T-helper 1 cell treated with Interleukin-12 subunit alpha and Interleukin-12 subunit beta and Interleukin-4 antibody, amounts not matched to agents 30 μg/mL and 1 μg/mL, for 36 hours (primary cell): ENCODE data around the gene PLCH2.

Experiments used
- H3K27ac Mint-ChIP-seq: one replicate; pipeline ENCODE4 v1.8.0; 2021; ENCODE audit warnings: mild to moderate bottlenecking, mixed read lengths
- H3K27me3 Mint-ChIP-seq: one replicate; pipeline ENCODE4 v1.8.0; 2021; ENCODE audit warnings: low read depth, mixed read lengths
- H3K36me3 Mint-ChIP-seq: one replicate; pipeline ENCODE4 v1.8.0; 2021; ENCODE audit warnings: low read depth, mixed read lengths
- H3K4me1 Mint-ChIP-seq: one replicate; pipeline ENCODE4 v1.8.0; 2021; ENCODE audit warnings: low read depth, mixed read lengths
- H3K4me3 Mint-ChIP-seq: one replicate; pipeline ENCODE4 v1.8.0; 2021; ENCODE audit warnings: mild to moderate bottlenecking, moderate library complexity, mixed read lengths
- H3K9me3 Mint-ChIP-seq: one replicate; pipeline ENCODE4 v1.8.0; 2021; ENCODE audit warnings: mixed read lengths

Gene PLCH2

DNA sequence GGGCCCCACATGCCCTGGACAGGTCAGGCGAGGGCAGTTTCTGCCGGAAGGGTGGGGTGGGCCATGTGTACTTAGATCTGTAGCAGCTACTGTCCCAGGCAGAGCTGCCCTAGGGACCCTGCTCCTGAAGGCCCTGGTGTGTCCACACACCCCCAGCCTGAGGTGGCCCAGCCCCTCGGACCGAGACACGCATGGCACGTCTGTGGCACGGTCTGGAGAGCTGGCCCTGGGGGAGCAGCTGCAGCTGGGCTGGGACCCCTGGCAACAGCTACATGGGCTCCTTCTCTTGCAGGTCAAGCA is 25.7 kb downstream of the PLCH2 start:
- H3K36me3 Mint-ChIP-seq: no peaks in the 10 kb centered on the region
- no peaks in the 10 kb centered on the region for H3K9me3 Mint-ChIP-seq
- H3K4me3 Mint-ChIP-seq: no peak overlapping the region
- no peaks in the 10 kb centered on the region for H3K27me3 Mint-ChIP-seq
- H3K27ac Mint-ChIP-seq: no peak overlapping the region
- H3K4me1 Mint-ChIP-seq: peaks cover 3% of the 10 kb centered on the region

DNA sequence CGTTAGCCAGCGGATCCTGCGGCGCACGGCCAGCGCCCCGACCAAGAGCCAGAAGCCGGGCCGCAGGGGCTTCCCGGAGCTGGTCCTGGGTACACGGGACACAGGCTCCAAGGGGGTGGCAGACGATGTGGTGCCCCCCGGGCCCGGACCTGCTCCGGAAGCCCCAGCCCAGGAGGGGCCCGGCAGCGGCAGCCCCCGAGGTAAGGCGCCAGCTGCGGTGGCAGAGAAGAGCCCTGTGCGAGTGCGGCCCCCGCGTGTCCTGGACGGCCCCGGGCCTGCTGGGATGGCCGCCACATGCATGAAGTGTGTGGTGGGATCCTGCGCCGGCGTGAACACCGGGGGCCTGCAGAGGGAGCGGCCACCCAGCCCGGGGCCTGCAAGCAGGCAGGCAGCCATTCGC is 26.1 kb downstream of the PLCH2 start:
- Mint-ChIP-seq H3K4me1 (peaks cover 3% of the 10 kb centered on the region), H3K9me3 (no peaks in the 10 kb centered on the region), H3K36me3 (no peaks in the 10 kb centered on the region), H3K4me3 (no peak overlapping the region), H3K27me3 (no peaks in the 10 kb centered on the region), H3K27ac (no peak overlapping the region)

DNA sequence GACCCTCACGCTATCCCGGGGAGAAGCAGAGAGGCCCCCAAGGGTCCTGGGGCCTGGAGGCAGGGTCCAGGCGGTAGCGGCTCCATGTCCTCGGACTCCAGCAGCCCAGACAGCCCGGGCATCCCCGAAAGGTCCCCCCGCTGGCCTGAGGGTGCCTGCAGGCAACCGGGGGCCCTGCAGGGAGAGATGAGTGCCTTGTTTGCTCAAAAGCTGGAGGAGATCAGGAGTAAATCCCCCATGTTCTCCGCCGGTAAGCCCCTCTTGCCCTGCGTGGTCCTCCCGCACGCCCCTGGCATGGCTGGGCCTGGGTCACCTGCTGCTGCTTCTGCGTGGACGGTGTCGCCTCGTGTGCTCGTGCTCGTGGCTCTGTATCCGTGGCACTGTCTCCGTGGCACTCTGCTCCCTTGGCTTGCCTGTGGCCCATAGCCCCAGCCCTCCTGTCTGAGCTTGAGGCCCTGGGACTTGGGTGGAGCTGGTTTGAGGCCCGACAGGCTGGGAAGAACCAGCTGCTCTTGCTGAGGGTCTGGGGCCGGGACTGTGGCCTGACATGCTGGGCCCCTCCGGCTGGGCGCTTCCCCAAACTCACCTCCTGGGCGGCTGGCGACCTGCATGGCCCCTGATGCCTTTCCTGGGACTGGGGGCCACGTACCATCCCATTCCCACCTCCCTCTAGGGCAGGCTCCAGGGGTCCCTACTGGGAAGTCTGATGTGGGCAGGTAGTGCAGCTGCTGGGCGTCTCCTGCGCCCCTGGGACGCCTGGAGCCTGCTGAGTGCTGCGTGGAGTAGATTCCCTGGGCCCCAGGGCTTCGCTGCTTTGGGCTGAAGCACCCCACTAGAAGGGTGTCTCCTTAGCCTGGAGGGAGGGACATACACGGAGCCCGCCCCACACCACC is 26.8 kb downstream of the PLCH2 start:
- H3K4me1 Mint-ChIP-seq: peaks cover 3% of the 10 kb centered on the region
- H3K27ac Mint-ChIP-seq: no peak overlapping the region
- no peaks in the 10 kb centered on the region for H3K36me3 Mint-ChIP-seq
- no peak overlapping the region for H3K4me3 Mint-ChIP-seq
- no peaks in the 10 kb centered on the region for H3K9me3 Mint-ChIP-seq
- no peaks in the 10 kb centered on the region for H3K27me3 Mint-ChIP-seq

DNA sequence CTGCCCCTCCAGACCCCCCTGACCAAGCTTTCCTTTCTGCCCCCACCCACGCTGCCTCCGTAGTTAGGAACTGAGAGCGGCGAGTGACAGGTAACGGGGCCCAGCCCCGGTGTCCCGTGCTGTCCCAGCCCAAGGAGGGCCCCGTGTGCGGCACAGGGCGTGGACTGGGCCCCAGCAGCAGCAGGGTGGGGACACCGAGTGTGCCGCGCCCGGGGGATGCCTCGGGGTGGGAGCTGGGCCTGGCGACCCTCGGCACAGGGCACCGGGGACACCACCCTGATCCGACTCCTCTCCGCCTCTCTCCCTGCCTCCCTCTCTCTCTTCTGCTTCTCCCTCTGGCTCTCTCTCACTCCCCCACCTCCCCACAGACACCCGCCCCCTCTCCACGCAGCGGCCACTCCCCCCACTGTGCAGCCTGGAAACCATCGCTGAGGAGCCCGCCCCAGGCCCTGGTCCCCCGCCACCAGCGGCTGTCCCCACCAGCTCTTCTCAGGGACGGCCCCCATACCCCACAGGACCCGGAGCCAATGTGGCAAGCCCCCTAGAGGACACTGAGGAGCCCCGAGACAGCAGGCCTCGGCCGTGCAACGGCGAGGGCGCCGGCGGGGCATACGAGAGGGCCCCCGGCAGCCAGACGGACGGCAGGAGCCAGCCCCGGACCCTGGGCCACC is 27.6 kb downstream of the PLCH2 start:
- no peak overlapping the region for H3K27ac Mint-ChIP-seq

DNA sequence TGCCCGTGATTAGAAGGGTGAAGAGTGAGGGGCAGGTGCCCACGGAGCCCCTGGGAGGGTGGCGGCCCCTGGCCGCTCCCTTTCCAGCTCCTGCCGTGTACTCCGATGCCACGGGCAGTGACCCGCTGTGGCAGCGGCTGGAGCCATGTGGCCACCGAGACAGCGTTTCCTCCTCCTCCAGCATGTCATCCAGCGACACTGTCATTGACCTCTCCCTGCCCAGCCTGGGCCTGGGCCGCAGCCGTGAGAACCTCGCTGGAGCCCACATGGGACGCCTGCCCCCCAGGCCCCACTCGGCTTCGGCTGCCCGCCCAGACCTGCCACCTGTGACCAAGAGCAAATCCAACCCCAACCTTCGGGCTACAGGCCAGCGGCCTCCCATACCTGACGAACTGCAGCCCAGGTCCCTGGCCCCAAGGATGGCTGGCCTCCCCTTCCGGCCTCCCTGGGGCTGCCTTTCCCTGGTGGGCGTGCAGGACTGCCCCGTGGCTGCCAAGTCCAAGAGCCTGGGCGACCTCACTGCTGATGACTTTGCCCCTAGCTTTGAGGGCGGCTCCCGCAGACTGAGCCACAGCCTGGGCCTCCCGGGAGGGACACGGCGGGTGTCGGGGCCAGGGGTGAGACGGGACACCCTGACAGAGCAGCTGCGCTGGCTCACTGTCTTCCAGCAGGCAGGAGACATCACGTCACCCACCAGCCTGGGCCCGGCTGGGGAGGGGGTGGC is 28.3 kb downstream of the PLCH2 start:
- Mint-ChIP-seq H3K4me1 (peaks cover 3% of the 10 kb centered on the region), H3K9me3 (no peaks in the 10 kb centered on the region), H3K36me3 (no peaks in the 10 kb centered on the region), H3K4me3 (no peak overlapping the region), H3K27ac (no peak overlapping the region), H3K27me3 (no peaks in the 10 kb centered on the region)

More for the DNA sequence above, 27.6 kb downstream of the PLCH2 start:
- H3K36me3 Mint-ChIP-seq: no peaks in the 10 kb centered on the region
- no peak overlapping the region for H3K4me3 Mint-ChIP-seq
- no peaks in the 10 kb centered on the region for H3K9me3 Mint-ChIP-seq
- H3K27me3 Mint-ChIP-seq: no peaks in the 10 kb centered on the region
- H3K4me1 Mint-ChIP-seq: peaks cover 3% of the 10 kb centered on the region

DNA sequence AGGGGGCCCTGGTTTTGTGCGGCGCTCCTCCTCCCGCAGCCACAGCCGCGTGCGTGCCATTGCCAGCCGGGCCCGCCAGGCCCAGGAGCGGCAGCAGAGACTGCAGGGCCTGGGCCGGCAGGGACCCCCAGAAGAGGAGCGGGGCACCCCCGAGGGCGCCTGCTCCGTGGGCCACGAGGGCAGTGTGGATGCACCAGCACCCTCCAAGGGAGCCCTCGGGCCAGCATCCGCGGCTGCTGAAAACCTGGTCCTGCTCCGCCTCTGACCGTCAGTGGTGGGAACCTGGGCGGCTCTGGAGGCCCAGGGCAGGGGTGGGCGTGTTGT is 28.8 kb downstream of the PLCH2 start:
- no peak overlapping the region for H3K27ac Mint-ChIP-seq
- H3K4me3 Mint-ChIP-seq: no peak overlapping the region
- peaks cover 3% of the 10 kb centered on the region for H3K4me1 Mint-ChIP-seq
- H3K36me3 Mint-ChIP-seq: no peaks in the 10 kb centered on the region
- no peaks in the 10 kb centered on the region for H3K27me3 Mint-ChIP-seq
- H3K9me3 Mint-ChIP-seq: no peaks in the 10 kb centered on the region

DNA sequence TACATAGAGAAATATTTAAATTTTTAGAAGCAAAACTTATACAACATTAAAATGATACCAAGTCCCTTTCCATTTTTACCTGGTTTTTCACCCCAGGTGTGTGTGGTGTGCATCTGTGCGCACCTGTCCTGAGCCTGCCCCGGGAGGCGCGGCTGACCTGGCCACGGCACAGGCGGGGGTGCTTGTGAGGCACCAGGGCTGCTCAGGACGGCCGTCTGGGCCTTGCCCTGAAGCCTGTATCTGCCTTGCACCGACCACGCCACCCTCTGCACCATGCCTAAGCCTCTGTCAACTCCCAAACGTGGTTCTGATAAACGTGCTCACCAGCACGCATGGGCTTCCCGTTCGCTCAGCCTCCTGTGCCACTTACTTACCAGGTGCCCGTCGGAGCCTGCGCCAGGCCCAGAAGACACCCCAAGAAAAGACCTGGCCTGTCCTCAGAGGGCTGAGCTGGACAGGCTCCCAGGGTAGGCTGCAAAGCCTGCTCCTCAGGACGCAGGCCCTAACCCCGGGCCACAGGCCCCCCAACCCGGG is 29.4 kb downstream of the PLCH2 start:
- Mint-ChIP-seq H3K27ac (no peak overlapping the region), H3K4me3 (no peak overlapping the region), H3K4me1 (peaks cover under 1% of the 10 kb centered on the region), H3K27me3 (no peaks in the 10 kb centered on the region), H3K36me3 (no peaks in the 10 kb centered on the region), H3K9me3 (no peaks in the 10 kb centered on the region)

DNA sequence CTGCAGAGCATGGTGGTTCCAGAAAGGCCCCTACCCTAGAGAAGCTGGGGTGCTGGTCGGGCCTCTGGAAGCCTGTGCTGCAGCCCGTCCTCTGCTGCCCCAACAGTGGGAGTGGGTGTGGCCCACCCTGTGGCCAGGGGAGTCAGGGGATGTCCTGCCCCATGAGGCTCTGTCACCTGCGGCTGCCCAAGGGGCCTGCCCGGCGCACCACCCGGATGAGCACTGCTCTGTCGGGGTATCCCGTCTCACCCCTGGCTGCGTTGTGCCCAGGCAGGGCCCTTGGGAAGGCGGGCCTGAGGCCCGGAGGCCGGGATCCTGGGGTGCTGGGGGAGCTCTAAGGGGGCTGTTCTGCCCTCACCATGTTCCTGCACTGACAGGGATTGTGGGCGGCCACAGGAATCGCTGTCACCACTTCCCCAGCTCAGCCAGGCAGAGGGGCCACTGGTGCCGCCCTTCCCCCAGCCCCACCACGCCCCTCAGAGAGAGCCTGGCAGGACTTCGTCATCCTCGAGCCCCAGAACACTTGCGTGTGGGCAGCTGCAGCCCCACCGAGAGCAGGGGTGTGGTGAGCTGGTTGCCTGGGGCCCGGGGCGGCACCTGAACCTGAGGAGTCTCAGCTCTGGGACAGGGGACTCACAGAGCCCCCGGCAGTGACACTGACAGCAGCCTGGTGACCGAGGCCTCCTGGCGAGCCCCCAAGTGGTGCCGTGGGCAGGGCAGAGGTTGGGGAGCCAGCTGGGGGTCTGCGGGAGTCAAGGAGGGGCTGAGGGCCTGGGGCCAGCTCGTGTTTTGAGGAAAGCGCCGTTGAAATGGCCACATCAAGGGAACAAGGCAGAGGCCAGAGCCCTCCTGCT is 30.1 kb downstream of the PLCH2 start:
- Mint-ChIP-seq H3K4me1 (no peaks in the 10 kb centered on the region), H3K27me3 (no peaks in the 10 kb centered on the region), H3K36me3 (no peaks in the 10 kb centered on the region), H3K27ac (no peak overlapping the region), H3K9me3 (no peaks in the 10 kb centered on the region), H3K4me3 (no peak overlapping the region)

DNA sequence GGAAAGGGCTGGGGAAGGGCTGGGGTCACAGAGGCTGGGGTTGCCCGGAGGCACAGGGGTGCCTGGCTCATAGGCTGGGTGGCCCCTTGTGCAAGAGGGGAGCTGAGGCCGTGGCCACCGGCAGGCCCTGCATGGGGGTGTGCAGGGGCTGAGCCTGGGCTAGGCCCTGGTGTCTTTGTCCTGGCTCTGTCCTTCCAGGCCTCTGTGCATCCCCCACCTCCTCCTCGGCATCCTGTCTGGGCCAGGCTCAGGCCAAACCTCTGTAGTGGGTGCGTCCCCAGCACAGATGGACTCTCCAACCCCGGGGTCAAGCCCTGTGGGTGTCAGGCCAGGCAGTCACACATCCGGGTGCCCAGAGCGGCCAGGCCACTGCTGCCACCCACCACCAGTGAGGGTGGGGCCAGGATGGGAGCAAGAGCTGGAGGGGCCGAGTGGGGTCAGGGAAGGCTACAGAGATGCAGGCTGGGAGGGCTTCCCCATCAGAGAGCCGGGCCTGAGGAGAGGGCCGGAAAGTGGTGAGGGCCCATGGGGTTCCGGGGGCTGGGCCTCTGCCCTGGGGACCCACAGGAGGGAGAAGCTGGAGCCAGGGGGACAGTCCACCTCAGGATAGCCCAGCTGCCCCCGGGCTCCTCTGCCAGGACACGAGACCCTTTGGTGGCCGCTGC is 30.9 kb downstream of the PLCH2 start:
- H3K4me1 Mint-ChIP-seq: no peaks in the 10 kb centered on the region

DNA sequence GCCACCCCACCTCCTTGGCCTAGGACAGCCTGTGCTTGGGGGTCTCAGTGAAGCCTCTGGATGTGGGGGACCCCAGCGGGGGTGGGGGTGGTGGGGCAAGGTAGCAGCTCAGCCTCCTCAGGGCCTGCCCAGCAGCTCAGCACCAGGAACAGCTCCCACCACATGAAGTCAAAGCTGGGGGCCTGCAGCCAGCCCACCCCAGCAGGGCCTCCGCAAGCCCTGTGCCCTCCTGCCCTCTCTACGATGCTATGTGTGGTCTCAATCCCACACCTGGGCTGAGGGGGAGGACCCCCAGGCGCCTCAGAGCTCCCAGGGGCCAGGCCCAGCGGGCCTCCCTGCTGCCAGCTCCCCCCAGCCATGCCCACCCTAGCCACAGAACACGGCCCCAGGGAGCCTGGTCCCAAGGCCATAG is 31.7 kb downstream of the PLCH2 start:
- Mint-ChIP-seq H3K4me1 (no peaks in the 10 kb centered on the region), H3K27me3 (no peaks in the 10 kb centered on the region), H3K9me3 (no peaks in the 10 kb centered on the region), H3K27ac (no peak overlapping the region), H3K36me3 (peaks cover 5% of the 10 kb centered on the region), H3K4me3 (no peak overlapping the region)

More for the DNA sequence above, 30.9 kb downstream of the PLCH2 start:
- Mint-ChIP-seq H3K27me3 (no peaks in the 10 kb centered on the region), H3K9me3 (no peaks in the 10 kb centered on the region), H3K27ac (no peak overlapping the region), H3K4me3 (no peak overlapping the region), H3K36me3 (peaks cover 5% of the 10 kb centered on the region)

DNA sequence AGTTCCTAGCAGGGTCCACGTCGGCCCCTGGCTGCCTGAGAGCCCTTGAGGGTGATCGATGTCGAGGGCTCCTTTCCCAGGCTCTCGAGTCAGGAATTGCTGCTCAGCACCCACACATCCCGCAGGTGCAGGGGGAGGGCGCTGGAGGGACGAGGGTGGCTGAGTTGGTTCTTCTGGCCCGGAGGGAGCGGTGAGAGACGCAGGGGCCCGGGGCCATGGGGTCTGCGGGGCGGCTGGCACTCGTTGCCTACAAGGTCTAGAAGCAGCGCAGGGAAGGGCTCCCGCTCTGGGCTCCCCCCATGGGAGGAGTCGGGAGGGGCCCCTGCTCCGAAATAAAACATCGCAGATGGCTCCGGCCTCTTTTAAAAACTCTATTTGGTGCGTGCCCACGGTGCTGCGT is 32.1 kb downstream of the PLCH2 start:
- Mint-ChIP-seq H3K36me3 (peaks cover 5% of the 10 kb centered on the region), H3K27me3 (no peaks in the 10 kb centered on the region), H3K4me3 (no peak overlapping the region), H3K9me3 (no peaks in the 10 kb centered on the region), H3K27ac (no peak overlapping the region), H3K4me1 (no peaks in the 10 kb centered on the region)

DNA sequence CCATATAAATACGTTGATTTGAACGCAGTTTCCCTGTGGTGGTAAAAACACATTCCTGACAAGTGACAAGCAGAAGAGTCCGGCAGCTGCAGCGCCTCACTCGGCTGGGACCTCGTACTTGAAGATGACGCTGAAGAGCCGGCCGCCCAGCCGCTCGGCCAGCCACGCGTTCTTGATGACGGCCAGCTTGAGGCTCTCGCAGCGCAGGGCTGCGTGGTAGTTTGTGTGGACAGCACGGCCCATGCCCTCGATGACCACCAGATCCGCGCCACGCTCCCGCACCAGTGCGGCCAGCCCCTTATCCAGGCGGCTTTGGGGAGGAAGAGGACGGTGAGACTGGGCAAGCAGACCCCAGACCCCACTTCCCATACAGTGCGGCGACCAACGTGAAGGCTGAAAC is 32.7 kb downstream of the PLCH2 start:
- H3K4me3 Mint-ChIP-seq: no peak overlapping the region
- peaks cover 6% of the 10 kb centered on the region for H3K36me3 Mint-ChIP-seq
- H3K9me3 Mint-ChIP-seq: no peaks in the 10 kb centered on the region
- H3K27ac Mint-ChIP-seq: no peak overlapping the region
- no peaks in the 10 kb centered on the region for H3K27me3 Mint-ChIP-seq
- H3K4me1 Mint-ChIP-seq: no peaks in the 10 kb centered on the region

DNA sequence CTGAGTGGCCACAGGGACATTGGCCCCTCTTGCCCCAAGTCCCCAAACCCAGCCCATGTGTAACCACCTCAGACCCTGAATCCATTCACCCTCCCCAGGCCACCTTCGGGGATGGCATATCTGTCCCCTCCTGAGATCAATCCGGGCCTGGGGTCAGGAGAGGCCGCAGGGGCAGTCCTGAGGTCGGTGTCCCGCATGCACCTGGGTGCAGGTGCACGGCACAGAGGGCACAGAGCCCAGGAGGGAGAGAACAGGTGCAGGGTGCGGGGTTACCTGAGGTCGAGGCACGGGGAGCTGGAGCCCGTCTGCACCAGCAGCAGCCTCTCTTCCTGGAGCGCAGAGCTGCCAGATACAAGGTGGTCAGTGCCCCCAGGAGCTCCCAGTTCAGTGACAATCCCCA is 33.5 kb downstream of the PLCH2 start:
- Mint-ChIP-seq H3K36me3 (peaks cover 6% of the 10 kb centered on the region), H3K27me3 (no peaks in the 10 kb centered on the region), H3K9me3 (no peaks in the 10 kb centered on the region), H3K27ac (no peak overlapping the region), H3K4me1 (no peaks in the 10 kb centered on the region), H3K4me3 (no peak overlapping the region)
